Glomerular endothelial cell (primary cell): ENCODE results near the gene PDGFB. TPM values are rescaled to one million over a fixed set of nuclear protein-coding genes. Genes with fewer than 3 reads are reported as not detected.

ENCODE experiments used
- DNase-seq: peaks from one replicate; pipeline ENCODE4 v3.0.0-alpha.2; 2011; ENCODE audit warnings: low read depth, low spot score; ENCODE audit errors: extremely low read depth
- total RNA-seq: library from RNA; depleted of rRNA; stranded (reverse); fragments of >200 nt; gene quantifications from 2 replicates; pipeline ENCODE4 v1.2.3, GENCODE V29; 2015

Gene PDGFB
- total RNA-seq, 1 donor from 2014 or later, result 333 TPM

DNA sequence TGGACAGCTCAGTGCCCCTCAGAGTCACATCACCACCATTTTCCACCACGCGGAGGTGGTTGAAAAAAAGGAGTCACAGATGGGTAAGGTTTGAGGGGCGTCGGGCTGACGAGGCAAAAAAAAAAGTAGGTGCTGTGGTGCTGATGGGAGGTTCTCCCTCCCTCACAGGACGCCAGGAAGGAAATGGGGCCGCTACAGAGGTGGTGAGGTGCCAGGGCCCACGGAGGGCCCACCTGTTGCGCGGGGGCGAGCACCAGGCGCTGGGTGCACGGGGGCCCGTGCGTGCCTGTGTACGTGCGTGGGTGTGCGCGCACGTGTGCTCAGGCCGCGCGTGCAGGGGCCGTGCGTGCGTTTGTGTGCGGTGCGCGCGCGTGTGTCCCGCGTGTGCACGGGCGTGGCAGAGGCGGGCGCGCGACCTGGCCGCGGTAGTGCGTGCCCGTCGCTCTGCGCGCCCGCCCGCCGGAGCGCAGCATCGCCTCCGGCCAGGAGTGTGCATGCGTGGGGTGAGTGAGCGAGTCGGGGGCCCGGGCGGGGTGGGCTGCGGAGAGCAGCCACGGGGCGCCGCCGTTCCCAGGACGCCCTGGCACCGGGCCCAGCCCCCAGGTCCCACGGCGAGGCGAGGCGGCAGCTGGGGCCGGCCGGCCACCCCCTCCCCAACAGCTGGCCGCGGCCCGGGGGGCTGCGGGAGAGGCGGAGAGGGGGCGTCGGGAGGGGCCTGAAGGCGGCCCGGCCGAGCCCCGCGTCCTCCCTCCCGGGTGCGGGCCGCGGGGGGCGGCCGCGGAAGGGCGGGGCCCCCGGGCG lies 2.8 kb downstream of the PDGFB start:
- no peak for DNase-seq

- no peak for DNase-seq
Observed at GRCh38 chr22:39240831-39241793, 3.7 kb downstream of the PDGFB start.

DNA sequence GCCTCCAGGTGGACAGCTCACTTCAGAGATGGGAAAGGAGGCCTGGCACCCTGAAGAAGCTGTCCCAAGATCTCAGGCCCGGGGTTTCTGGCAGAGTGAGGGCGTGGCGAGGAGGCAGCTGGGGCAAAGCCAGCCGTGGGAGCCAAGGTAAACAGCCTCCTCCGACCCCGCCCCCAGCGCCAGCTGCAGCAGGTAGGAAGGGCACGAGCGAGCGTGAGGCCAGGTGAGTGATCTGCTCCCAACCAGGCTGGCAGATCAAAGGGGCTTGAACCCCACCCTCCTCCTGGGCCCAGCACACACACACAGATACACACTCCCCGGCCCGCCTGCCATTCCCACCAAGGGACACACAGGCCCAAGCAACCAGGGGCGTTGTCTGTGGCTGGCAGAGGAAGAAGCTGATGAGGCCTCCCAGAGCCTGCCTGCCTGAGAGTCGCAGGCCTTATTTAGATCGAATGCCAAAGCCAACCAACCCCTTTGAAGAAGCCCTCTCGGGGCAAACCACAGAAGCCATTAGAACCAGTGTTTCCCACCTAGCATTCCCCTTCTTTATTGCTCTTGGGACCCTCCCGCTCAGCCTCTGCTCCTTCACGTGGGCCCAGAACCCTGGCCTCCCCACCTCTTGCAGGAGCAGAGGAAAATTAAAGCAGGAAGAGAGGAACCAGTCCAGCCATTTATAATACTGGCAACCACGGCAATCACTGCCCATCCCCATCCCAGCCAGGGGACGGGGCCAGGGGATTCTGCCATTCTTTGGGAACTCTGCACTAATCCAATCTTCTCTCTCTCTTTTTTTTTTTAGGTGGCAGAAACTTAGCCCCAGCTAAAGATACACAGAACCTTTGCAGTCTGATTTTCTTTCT lies 5.0 kb downstream of the PDGFB start:
- no peak for DNase-seq

DNA sequence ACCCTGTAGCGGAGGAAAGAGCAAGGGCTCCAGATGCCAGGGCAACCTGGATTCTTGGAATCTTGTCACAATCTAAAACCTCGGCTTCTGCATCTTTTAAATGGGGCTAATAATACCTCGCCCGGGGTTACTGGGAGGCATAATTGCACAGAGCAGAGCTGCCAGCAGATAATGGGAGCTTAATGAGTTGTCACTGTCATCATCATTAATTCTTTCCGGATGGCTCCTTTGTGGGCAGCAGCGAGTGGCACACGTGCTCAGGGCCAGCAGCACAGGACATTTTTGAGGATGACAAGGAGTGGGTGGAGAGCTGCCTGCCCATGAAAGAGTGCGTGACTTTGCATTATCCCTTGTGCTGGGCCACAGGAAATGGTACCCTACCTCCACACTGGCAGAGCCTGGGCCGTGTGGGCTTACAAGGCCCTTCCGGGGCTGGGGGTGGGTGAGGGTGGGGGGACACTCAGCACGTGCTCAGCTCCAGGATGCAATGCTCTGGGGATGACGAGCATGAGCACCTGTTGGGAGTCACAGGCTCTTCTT lies 5.7 kb downstream of the PDGFB start:
- DNase-seq, result no peak

DNA sequence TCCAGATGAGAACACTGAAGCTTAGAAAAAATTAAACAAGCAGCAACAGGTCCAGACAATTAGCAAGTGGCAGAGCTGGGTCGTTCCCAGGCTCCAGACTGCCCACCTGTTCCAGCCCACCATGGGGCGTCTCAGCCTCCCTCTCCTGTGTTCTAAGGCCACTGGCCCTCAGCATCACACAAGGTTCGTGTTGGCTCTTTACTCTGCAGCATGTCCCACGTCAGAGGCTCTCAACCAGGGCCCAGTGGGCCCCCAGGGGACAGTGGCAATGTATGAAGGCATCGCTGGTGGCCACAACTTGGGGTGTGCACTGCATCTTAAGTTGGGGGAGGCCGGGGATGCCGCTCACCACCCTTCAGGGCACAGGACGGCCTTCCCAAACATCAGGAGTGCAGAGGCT lies 6.2 kb downstream of the PDGFB start:
- DNase-seq, result no peak

DNA sequence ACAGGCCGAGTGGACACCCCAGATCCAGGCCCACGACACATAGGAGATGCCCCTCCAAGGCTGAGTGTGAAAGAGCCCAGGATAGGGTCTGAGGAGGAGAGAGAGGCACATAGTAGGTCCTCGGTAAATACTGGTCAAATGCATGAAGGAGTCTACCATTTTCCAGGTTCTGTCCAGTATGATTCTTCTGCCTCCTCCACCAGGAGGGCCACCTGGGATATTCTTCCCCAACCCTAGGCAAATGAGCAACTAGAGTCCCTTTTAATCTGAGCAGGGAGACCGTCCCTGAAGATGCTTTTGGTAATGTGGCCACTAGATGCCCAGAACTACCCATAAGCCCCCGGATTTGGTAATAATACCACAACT lies 6.7 kb downstream of the PDGFB start:
- no peak for DNase-seq

- no peak for DNase-seq
Observed at GRCh38 chr22:39237318-39238100, 7.3 kb downstream of the PDGFB start.

- DNase-seq, result no peak
Observed at GRCh38 chr22:39236321-39237317, 8.2 kb downstream of the PDGFB start.

- DNase-seq, result no peak
Observed at GRCh38 chr22:39234867-39235687, 9.7 kb downstream of the PDGFB start.

- no peak for DNase-seq
Observed at GRCh38 chr22:39234472-39234787, 10.4 kb downstream of the PDGFB start.

- DNase-seq, result no peak
Observed at GRCh38 chr22:39233710-39234471, 10.9 kb downstream of the PDGFB start.

GRCh38 chr22:39232806-39233709 lies 11.7 kb downstream of the PDGFB start:
- no peak for DNase-seq

- DNase-seq, result no peak
Observed at GRCh38 chr22:39232246-39232645, 12.5 kb downstream of the PDGFB start.

- DNase-seq, result no peak
Observed at GRCh38 chr22:39231197-39231950, 13.4 kb downstream of the PDGFB start.
